ENCODE data around the gene SHISA6. TPM values are rescaled to one million over a fixed set of nuclear protein-coding genes. Genes with fewer than 3 reads are reported as not detected.

The SHISA6 gene
- polyA plus RNA-seq, 1 of the 3 experiments (the other 2 are of a cell fraction) = not detected

DNA sequence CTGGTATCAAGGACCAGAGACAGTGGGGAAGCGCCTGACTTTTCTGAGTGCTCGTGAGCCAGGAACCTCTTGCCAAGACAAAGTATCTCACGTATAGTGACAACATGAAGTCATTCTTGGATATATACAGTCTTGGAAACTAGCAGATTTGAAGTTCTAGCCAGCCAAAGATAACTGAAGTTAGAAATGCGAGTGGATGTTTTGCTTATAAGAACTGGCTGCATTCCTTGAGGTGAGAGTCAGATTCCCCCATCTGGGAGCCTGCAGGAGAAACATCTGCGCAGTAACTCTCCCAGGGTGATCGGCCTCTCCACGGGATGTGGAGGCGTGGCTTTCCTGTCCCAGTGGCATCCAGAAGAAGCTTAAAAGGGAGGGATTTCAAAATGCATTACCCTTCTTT, 89.8 kb downstream of the SHISA6 start:
- Histone ChIP-seq H3K36me3 (replicated peaks in 1 of 2; ENCODE audit: control insufficient read depth in 1 of 2, insufficient read depth in 2 of 2, low read length in 1 of 2) (no peaks in the 10 kb centered on the region), H3K79me2 (ENCODE audit: insufficient read depth) (no peaks in the 10 kb centered on the region), H3K9me2 (no peaks in the 10 kb centered on the region), H3K9me3 (no peaks in the 10 kb centered on the region), H3K4me1 (ENCODE audit: control insufficient read depth in 1 of 2, insufficient read depth in 2 of 2, low read depth in 1 of 2, low read length in 1 of 2) (no peaks in the 10 kb centered on the region; a peak in 1 of 4 replicates), H3K4me2 (no peak overlapping the region), H3F3A (replicated peaks; ENCODE audit: insufficient read depth) (no peaks in the 10 kb centered on the region), H3K4me3 (ENCODE audit: low read depth in 2 of 2, low read length in 1 of 2) (no peak overlapping the region), H3K27me3 (ENCODE audit: insufficient read depth) (no peaks in the 10 kb centered on the region), H3K9ac (no peak overlapping the region), H3K27ac (ENCODE audit: low read depth in 2 of 2, low read length in 1 of 2) (no peak overlapping the region), H2AFZ (ENCODE audit: low read depth) (no peak overlapping the region), H4K20me1 (ENCODE audit: insufficient read depth) (no peaks in the 10 kb centered on the region)
- no peak for DNase-seq
- ChIA-PET CTCF (no interaction called here), POLR2A (no interaction called here)
- no peak for TF ChIP-seq ELF1 (IDR thresholded peaks at IDR 0.05)
- no peak for TF ChIP-seq NFIC (IDR thresholded peaks at IDR 0.05; ENCODE audit: borderline replicate concordance)
- TF ChIP-seq, protein P1, sequence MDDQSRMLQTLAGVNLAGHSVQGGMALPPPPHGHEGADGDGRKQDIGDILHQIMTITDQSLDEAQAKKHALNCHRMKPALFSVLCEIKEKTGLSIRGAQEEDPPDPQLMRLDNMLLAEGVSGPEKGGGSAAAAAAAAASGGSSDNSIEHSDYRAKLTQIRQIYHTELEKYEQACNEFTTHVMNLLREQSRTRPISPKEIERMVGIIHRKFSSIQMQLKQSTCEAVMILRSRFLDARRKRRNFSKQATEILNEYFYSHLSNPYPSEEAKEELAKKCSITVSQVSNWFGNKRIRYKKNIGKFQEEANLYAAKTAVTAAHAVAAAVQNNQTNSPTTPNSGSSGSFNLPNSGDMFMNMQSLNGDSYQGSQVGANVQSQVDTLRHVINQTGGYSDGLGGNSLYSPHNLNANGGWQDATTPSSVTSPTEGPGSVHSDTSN (IDR thresholded peaks at IDR 0.05) = no peak
- TF ChIP-seq MXI1 (IDR thresholded peaks at IDR 0.05; ENCODE audit: low read depth, low read length) = no peak
- TF ChIP-seq NRF1 (IDR thresholded peaks at IDR 0.05; ENCODE audit: low read depth, low read length) = no peak
- TF ChIP-seq RXRA (IDR thresholded peaks at IDR 0.05; ENCODE audit: borderline replicate concordance, low read depth) = no peak
- no peak for TF ChIP-seq RCOR1 (IDR thresholded peaks at IDR 0.05; ENCODE audit: low read length)
- TF ChIP-seq TEAD4 (IDR thresholded peaks at IDR 0.05; ENCODE audit: borderline replicate concordance, insufficient read depth) = no peak
- TF ChIP-seq EP300 (IDR thresholded peaks at IDR 0.05; ENCODE audit: borderline replicate concordance in 1 of 2, low read depth in 1 of 2, low read length in 1 of 2) = no peak
- no peak for TF ChIP-seq RAD21 (IDR thresholded peaks at IDR 0.05; ENCODE audit: low read length)
- TF ChIP-seq TAF1 (IDR thresholded peaks at IDR 0.05; ENCODE audit: borderline replicate concordance, low read depth, low read length) = no peak
- TF ChIP-seq, protein P2, sequence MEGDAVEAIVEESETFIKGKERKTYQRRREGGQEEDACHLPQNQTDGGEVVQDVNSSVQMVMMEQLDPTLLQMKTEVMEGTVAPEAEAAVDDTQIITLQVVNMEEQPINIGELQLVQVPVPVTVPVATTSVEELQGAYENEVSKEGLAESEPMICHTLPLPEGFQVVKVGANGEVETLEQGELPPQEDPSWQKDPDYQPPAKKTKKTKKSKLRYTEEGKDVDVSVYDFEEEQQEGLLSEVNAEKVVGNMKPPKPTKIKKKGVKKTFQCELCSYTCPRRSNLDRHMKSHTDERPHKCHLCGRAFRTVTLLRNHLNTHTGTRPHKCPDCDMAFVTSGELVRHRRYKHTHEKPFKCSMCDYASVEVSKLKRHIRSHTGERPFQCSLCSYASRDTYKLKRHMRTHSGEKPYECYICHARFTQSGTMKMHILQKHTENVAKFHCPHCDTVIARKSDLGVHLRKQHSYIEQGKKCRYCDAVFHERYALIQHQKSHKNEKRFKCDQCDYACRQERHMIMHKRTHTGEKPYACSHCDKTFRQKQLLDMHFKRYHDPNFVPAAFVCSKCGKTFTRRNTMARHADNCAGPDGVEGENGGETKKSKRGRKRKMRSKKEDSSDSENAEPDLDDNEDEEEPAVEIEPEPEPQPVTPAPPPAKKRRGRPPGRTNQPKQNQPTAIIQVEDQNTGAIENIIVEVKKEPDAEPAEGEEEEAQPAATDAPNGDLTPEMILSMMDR (IDR thresholded peaks at IDR 0.05) = no peak
- TF ChIP-seq, protein P3, sequence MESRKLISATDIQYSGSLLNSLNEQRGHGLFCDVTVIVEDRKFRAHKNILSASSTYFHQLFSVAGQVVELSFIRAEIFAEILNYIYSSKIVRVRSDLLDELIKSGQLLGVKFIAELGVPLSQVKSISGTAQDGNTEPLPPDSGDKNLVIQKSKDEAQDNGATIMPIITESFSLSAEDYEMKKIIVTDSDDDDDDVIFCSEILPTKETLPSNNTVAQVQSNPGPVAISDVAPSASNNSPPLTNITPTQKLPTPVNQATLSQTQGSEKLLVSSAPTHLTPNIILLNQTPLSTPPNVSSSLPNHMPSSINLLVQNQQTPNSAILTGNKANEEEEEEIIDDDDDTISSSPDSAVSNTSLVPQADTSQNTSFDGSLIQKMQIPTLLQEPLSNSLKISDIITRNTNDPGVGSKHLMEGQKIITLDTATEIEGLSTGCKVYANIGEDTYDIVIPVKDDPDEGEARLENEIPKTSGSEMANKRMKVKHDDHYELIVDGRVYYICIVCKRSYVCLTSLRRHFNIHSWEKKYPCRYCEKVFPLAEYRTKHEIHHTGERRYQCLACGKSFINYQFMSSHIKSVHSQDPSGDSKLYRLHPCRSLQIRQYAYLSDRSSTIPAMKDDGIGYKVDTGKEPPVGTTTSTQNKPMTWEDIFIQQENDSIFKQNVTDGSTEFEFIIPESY (IDR thresholded peaks at IDR 0.05; ENCODE audit: borderline replicate concordance, low read depth) = no peak
- WGBS (ENCODE audit: low lambda C conversion rate) = 15% methylated on average over 8 of the region's 8 CpGs

Measured in SK-N-SH (cell line).